Mesenchymal stem cell (in vitro differentiated cells and primary cell): ENCODE measurements around the gene BRAF.

Source experiments
- DNase-seq: peaks from one replicate; pipeline ENCODE4 v3.0.0-alpha.2; 2013
- H2AFZ ChIP-seq: one replicate; pipeline ENCODE4 v1.6.1; 2013; ENCODE audit warnings: low read depth, mild to moderate bottlenecking, control low read depth, inconsistent platforms, low read length, moderate library complexity
- H2AK5ac ChIP-seq: 2 replicates; pipeline ENCODE4 v1.6.1; 2013; ENCODE audit warnings: low read length, moderate library complexity, mild to moderate bottlenecking, inconsistent platforms; ENCODE audit not compliant: severe bottlenecking
- H2BK120ac ChIP-seq: one replicate; pipeline ENCODE4 v1.6.1; 2013; ENCODE audit warnings: low read depth, mild to moderate bottlenecking, inconsistent platforms, low read length, moderate library complexity
- H2BK12ac ChIP-seq, 2 experiments: one replicate each; pipeline ENCODE4 v1.6.1; 2013; ENCODE audit warnings: inconsistent platforms in 2 of 2, low read length in 2 of 2, mild to moderate bottlenecking in 2 of 2, moderate library complexity in 2 of 2, control low read depth in 1 of 2
- H2BK15ac ChIP-seq: one replicate; pipeline ENCODE4 v1.6.1; 2013; ENCODE audit warnings: mild to moderate bottlenecking, low read depth, inconsistent platforms; ENCODE audit not compliant: poor library complexity, severe bottlenecking
- H2BK5ac ChIP-seq: 2 replicates; pipeline ENCODE4 v1.6.1; 2013; ENCODE audit warnings: low read depth, mild to moderate bottlenecking, low read length, control low read depth, inconsistent platforms; ENCODE audit not compliant: poor library complexity, severe bottlenecking
- H3K14ac ChIP-seq, 2 experiments: one replicate each; pipeline ENCODE4 v1.6.1; 2013; ENCODE audit warnings: inconsistent platforms in 2 of 2, low read length in 2 of 2, control low read depth in 1 of 2, mild to moderate bottlenecking in 1 of 2, moderate library complexity in 1 of 2
- H3K18ac ChIP-seq, 2 experiments: one replicate each; pipeline ENCODE4 v1.6.1; 2013; ENCODE audit warnings: inconsistent platforms in 2 of 2, low read length in 2 of 2, control low read depth in 1 of 2, low read depth in 1 of 2, mild to moderate bottlenecking in 1 of 2
- H3K23ac ChIP-seq, 2 experiments: one replicate each; pipeline ENCODE4 v1.6.1; 2013; ENCODE audit warnings: inconsistent platforms in 2 of 2, low read length in 2 of 2, mild to moderate bottlenecking in 2 of 2, moderate library complexity in 2 of 2, control low read depth in 1 of 2
- H3K27ac ChIP-seq: 2 replicates; pipeline ENCODE4 v1.5.1; 2013; ENCODE audit warnings: mild to moderate bottlenecking, moderate library complexity, low read length, control low read depth, inconsistent platforms; ENCODE audit not compliant: poor library complexity, severe bottlenecking
- H3K27me3 ChIP-seq, 2 experiments: 2 replicates each; pipeline versions ENCODE4 v1.6.1 to v1.7.0; 2013; ENCODE audit warnings: low read length in 2 of 2, mild to moderate bottlenecking in 2 of 2, moderate library complexity in 2 of 2, control low read depth in 1 of 2, inconsistent platforms in 1 of 2; ENCODE audit not compliant: control insufficient read depth in 1 of 2, insufficient read depth in 1 of 2
- H3K36me3 ChIP-seq, 2 experiments: 2 replicates each; pipeline versions ENCODE4 v1.6.1 to v1.7.0; 2013; ENCODE audit warnings: low read length in 2 of 2, control low read depth in 1 of 2, inconsistent platforms in 1 of 2, low read depth in 1 of 2, mild to moderate bottlenecking in 1 of 2; ENCODE audit not compliant: insufficient read depth in 2 of 2, control insufficient read depth in 1 of 2
- H3K4ac ChIP-seq, 2 experiments: one replicate each; pipeline ENCODE4 v1.6.1; 2013; ENCODE audit warnings: inconsistent platforms in 2 of 2, low read length in 2 of 2, mild to moderate bottlenecking in 2 of 2, moderate library complexity in 2 of 2, control low read depth in 1 of 2, low read depth in 1 of 2
- H3K4me1 ChIP-seq: 2 replicates; pipeline ENCODE4 v1.6.1; 2013; ENCODE audit warnings: low read depth, low read length, control low read depth; ENCODE audit not compliant: control insufficient read depth, insufficient read depth
- H3K4me2 ChIP-seq: 2 replicates; pipeline ENCODE4 v1.6.1; 2013; ENCODE audit warnings: low read length, mild to moderate bottlenecking, inconsistent platforms; ENCODE audit not compliant: poor library complexity, severe bottlenecking
- H3K4me3 ChIP-seq, 2 experiments: 2 replicates each; pipeline versions ENCODE4 v1.5.1 to v1.7.0; 2013; ENCODE audit warnings: low read length in 2 of 2, mild to moderate bottlenecking in 2 of 2, control low read depth in 1 of 2, low read depth in 1 of 2; ENCODE audit not compliant: insufficient read depth in 1 of 2
- H3K79me1 ChIP-seq: replicated peaks from 2 replicates; pipeline ENCODE4 v1.6.1; 2013; ENCODE audit warnings: mild to moderate bottlenecking, control low read depth, low read length, inconsistent platforms; ENCODE audit not compliant: poor library complexity, severe bottlenecking
- H3K9ac ChIP-seq: 2 replicates; pipeline ENCODE4 v1.7.0; 2013; ENCODE audit warnings: mild to moderate bottlenecking, low read length, moderate library complexity
- H3K9me3 ChIP-seq: 2 replicates; pipeline ENCODE4 v1.7.0; 2013; ENCODE audit warnings: mild to moderate bottlenecking, low read length; ENCODE audit not compliant: control insufficient read depth
- H4K8ac ChIP-seq: one replicate; pipeline ENCODE4 v1.6.1; 2013; ENCODE audit warnings: inconsistent platforms, mild to moderate bottlenecking, low read length, moderate library complexity
- H4K91ac ChIP-seq: one replicate; pipeline ENCODE4 v1.6.1; 2013; ENCODE audit warnings: mild to moderate bottlenecking, low read length, inconsistent platforms
- WGBS: methylation state at CpG from one replicate; pipeline ENCODE4 v1.1.7; 2013; ENCODE audit warnings: mixed read lengths; 5-methylcytosine and 5-hydroxymethylcytosine counted together

Gene BRAF

GRCh38 chr7:140911746-140912145 is 13.0 kb downstream of the BRAF start:
- WGBS = 98% methylated on average over 1 of the region's 1 CpG
- H3K4ac ChIP-seq = no peak overlapping the region
- no peak overlapping the region for H2BK5ac ChIP-seq
- no peak overlapping the region for H2BK120ac ChIP-seq
- H3K36me3 ChIP-seq = peaks cover 0 to 3% of the 10 kb centered on the region in 2 experiments
- no peak overlapping the region for H4K8ac ChIP-seq
- H3K9me3 ChIP-seq = no peaks in the 10 kb centered on the region
- H2BK12ac ChIP-seq = no peak overlapping the region
- no peak for DNase-seq
- no peak overlapping the region for H3K14ac ChIP-seq
- H4K91ac ChIP-seq = no peak overlapping the region
- no peak overlapping the region for H3K9ac ChIP-seq
- no peaks in the 10 kb centered on the region for H3K4me1 ChIP-seq
- H3K79me1 ChIP-seq = peaks cover 23% of the 10 kb centered on the region
- H3K4me2 ChIP-seq = no peak overlapping the region
- no peak overlapping the region for H2AK5ac ChIP-seq
- no peak overlapping the region for H2AFZ ChIP-seq
- H3K18ac ChIP-seq = no peak overlapping the region
- H2BK15ac ChIP-seq = no peak overlapping the region
- no peak overlapping the region for H3K23ac ChIP-seq
- no peak overlapping the region for H3K27ac ChIP-seq
- no peak overlapping the region for H3K4me3 ChIP-seq
- no peaks in the 10 kb centered on the region for H3K27me3 ChIP-seq

DNA sequence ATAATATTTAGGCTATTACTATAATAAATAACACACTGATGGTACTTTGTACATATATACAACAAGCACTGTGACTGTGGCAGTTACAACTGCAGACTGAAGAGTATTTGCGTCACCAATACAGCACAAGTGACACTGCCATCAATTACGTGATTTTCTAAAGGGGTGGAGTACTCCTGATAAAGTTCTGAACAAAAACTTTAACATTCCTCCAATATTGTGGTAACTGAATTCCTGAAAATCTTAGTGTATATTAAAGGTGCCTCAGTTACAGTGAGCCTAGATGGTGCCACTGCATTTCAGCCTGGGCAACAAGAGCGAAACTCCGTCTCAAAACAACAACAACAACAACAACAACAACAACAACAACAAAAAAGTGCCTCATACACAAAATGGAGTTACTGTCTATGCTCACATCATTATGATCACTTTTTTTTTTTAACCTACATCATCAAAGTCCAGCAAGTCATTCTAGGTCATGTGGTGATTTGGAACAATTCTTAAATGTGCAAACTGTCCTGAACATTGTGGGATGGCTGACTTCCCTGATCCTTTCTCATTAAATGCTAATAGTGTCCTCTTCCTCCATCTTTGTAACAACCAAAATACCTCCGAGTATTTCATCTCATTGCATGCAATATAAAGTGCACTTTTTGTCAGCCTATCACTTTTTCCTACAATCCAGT is 15.1 kb downstream of the BRAF start:
- Histone ChIP-seq H2AK5ac (no peak overlapping the region), H3K4me3 (no peak overlapping the region), H2BK15ac (no peak overlapping the region), H2BK12ac (no peak overlapping the region), H4K8ac (no peak overlapping the region), H3K9ac (no peak overlapping the region), H3K27me3 (no peaks in the 10 kb centered on the region), H3K27ac (no peak overlapping the region), H3K4ac (no peak overlapping the region), H2AFZ (no peak overlapping the region), H3K79me1 (peaks cover 25% of the 10 kb centered on the region), H4K91ac (no peak overlapping the region), H2BK120ac (no peak overlapping the region), H3K23ac (no peak overlapping the region), H3K18ac (no peak overlapping the region), H3K36me3 (peaks cover 0 to 3% of the 10 kb centered on the region in 2 experiments), H3K14ac (no peak overlapping the region), H3K9me3 (no peaks in the 10 kb centered on the region), H3K4me2 (no peak overlapping the region), H2BK5ac (no peak overlapping the region), H3K4me1 (no peaks in the 10 kb centered on the region)
- DNase-seq = no peak
- WGBS = 99% methylated on average over 4 of the region's 5 CpGs

- Histone ChIP-seq H2BK5ac (no peak overlapping the region), H2BK120ac (no peak overlapping the region), H3K14ac (no peak overlapping the region), H2BK15ac (no peak overlapping the region), H4K8ac (no peak overlapping the region), H2BK12ac (no peak overlapping the region), H4K91ac (no peak overlapping the region), H3K79me1 (peaks cover 25% of the 10 kb centered on the region), H2AK5ac (no peak overlapping the region), H3K9me3 (no peaks in the 10 kb centered on the region), H3K36me3 (peaks cover 2 to 3% of the 10 kb centered on the region in 2 experiments), H3K9ac (no peak overlapping the region), H3K27me3 (no peaks in the 10 kb centered on the region), H3K4me3 (no peak overlapping the region), H3K18ac (no peak overlapping the region), H2AFZ (no peak overlapping the region), H3K4ac (no peak overlapping the region), H3K27ac (no peak overlapping the region), H3K4me2 (no peak overlapping the region), H3K4me1 (no peaks in the 10 kb centered on the region), H3K23ac (no peak overlapping the region)
- DNase-seq = no peak
- 92% methylated on average over 2 of the region's 2 CpGs for WGBS
These were observed 16.4 kb downstream of the BRAF start for GRCh38 chr7:140908361-140908760.

DNA sequence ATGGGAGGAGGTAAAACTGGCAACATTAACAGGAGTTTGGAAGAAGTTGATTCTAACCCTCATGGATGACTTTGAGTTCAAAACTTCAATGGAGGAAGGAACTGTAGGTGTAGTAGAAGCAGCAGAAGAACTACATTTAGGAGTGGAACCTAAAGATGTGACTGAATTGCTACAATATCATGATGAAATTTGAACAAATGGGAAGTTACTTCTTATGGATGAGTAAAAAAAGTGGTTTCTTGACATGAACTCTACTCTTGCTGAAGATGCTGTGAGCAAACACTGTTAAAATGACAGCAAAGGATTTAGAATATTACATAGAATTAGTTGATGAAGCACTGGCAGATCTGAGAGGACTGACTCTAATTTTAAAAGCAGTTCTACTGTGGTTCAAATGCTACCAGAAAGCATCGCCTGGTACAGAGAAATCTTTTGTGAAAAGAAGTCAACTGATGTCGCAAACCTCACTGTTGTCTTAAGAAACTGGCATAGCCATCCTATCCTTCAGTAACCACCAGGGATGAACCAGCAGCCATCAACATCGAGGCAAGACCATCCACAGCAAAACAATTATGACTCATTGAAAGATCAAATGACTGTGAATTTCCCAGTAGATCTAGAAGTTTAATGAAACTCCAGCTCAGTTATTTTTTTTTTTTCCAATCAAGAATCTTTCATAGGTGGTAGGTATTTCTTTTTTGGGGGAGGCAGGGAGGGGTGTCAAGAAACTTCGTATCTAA is 20.8 kb downstream of the BRAF start:
- H2AK5ac ChIP-seq = no peak overlapping the region
- no peak overlapping the region for H3K4me2 ChIP-seq
- H2BK5ac ChIP-seq = no peak overlapping the region
- H3K4me1 ChIP-seq = no peaks in the 10 kb centered on the region
- no peak overlapping the region for H2BK12ac ChIP-seq
- peaks cover 25% of the 10 kb centered on the region for H3K79me1 ChIP-seq
- H3K23ac ChIP-seq = no peak overlapping the region
- H3K27ac ChIP-seq = no peak overlapping the region
- H3K4ac ChIP-seq = no peak overlapping the region
- no peak overlapping the region for H3K4me3 ChIP-seq
- no peak overlapping the region for H4K8ac ChIP-seq
- no peak overlapping the region for H3K9ac ChIP-seq
- 98% methylated on average over 2 of the region's 4 CpGs for WGBS
- no peaks in the 10 kb centered on the region for H3K9me3 ChIP-seq
- H2BK15ac ChIP-seq = no peak overlapping the region
- no peak overlapping the region for H4K91ac ChIP-seq
- H2AFZ ChIP-seq = no peak overlapping the region
- H3K18ac ChIP-seq = no peak overlapping the region
- H3K27me3 ChIP-seq = no peaks in the 10 kb centered on the region
- DNase-seq = no peak
- H3K36me3 ChIP-seq = peaks cover 0 to 4% of the 10 kb centered on the region in 2 experiments
- H3K14ac ChIP-seq = no peak overlapping the region
- no peak overlapping the region for H2BK120ac ChIP-seq
